K562 (cell line): ENCODE measurements around the gene C4orf54. TPM values are rescaled to one million over a fixed set of nuclear protein-coding genes. Genes with fewer than 3 reads are reported as not detected.

Experiments
- ATAC-seq: fragments of 200-7000 bp; cut with Tn5 transposase; 3 replicates; pipeline ENCODE4 v1.9.1; 2020; ENCODE audit warnings: moderate library complexity
- BruUV-seq: library from RNA; stranded (reverse); fragments of 400-500 nt; replicated peaks from 2 replicates; lab custom pipeline; 2021; lab: Mats Ljungman, UMichigan
- CTCF ChIA-PET: fragments of 300-600 bp; formaldehyde crosslinking; extraction: SDS; loops from one replicate; lab custom pipeline; 2021; ENCODE audit warnings: low intra/inter-chr PET ratio; lab: Yijun Ruan, JAX
- POLR2A ChIA-PET: fragments of 300-600, 350-650 bp; sonication (Branson Sonifier 250); formaldehyde crosslinking; extraction: SDS; loops from one replicate; lab custom pipeline; 2021; ENCODE audit warnings: antibody characterized with exemption, inconsistent platforms; lab: Yijun Ruan, JAX
- DNase-seq, 4 experiments: peaks; one replicate each; pipeline versions ENCODE4 v3.0.0 to v3.0.0-alpha.2; 2011 to 2018; ENCODE audit warnings: low spot score in 3 of 4, mixed read lengths in 3 of 4; ENCODE audit errors: extremely low read depth in 1 of 4
- FAIRE-seq: peaks from 2 replicates; lab custom pipeline; 2011; peaks lifted over from hg19 to GRCh38; lab: Jason Lieb, UNC
- H2AFZ ChIP-seq: 2 replicates; pipeline ENCODE4 v1.6.0; 2011; ENCODE audit warnings: low read depth, low read length, control low read depth, inconsistent platforms
- H3K27ac ChIP-seq: fragments of 200-600 bp; 3 replicates; pipeline ENCODE4 v1.8.0; 2011; ENCODE audit warnings: low read depth, mild to moderate bottlenecking, control low read depth, inconsistent platforms, low read length, moderate library complexity, mixed read lengths; ENCODE audit errors: extremely low read depth
- H3K27me3 ChIP-seq, 2 experiments: fragments of 300-600 bp in 1 of 2; 2 replicates in 1 of 2; 3 replicates in 1 of 2; pipeline versions ENCODE4 v1.6.0 to v1.8.0; 2011; ENCODE audit warnings: inconsistent platforms in 2 of 2, low read length in 2 of 2, mild to moderate bottlenecking in 1 of 2, mixed read lengths in 1 of 2, moderate library complexity in 1 of 2; ENCODE audit not compliant: control insufficient read depth in 2 of 2, insufficient read depth in 2 of 2
- H3K36me3 ChIP-seq: fragments of 300-600 bp; 3 replicates; pipeline ENCODE4 v1.8.0; 2011; ENCODE audit warnings: mild to moderate bottlenecking, low read length, inconsistent platforms; ENCODE audit not compliant: control insufficient read depth, insufficient read depth
- H3K4me1 ChIP-seq, 2 experiments: fragments of 200-600 bp in 1 of 2; replicated peaks in 1 of 2; 2 replicates in 1 of 2; 3 replicates in 1 of 2; pipeline versions ENCODE4 v1.5.1 to v1.8.0; 2011; ENCODE audit warnings: inconsistent platforms in 2 of 2, low read length in 2 of 2, mild to moderate bottlenecking in 1 of 2, mixed read lengths in 1 of 2, moderate library complexity in 1 of 2; ENCODE audit not compliant: control insufficient read depth in 2 of 2, insufficient read depth in 2 of 2
- H3K4me2 ChIP-seq: 2 replicates; pipeline ENCODE4 v1.6.1; 2011; ENCODE audit warnings: low read length, control low read depth, inconsistent platforms, mixed read lengths; ENCODE audit not compliant: insufficient read depth
- H3K4me3 ChIP-seq: fragments of 200-600 bp; sonication (generic), shearing (Covaris generic); 2 replicates; pipeline ENCODE4 v1.5.1; 2016; ENCODE audit warnings: control low read depth, inconsistent platforms
- H3K79me2 ChIP-seq: fragments of 200-600 bp; 3 replicates; pipeline ENCODE4 v1.8.0; 2011; ENCODE audit warnings: low read length, inconsistent platforms; ENCODE audit not compliant: control insufficient read depth, insufficient read depth
- H3K9ac ChIP-seq, 2 experiments: 2 replicates each; pipeline versions ENCODE4 v1.6.0 to v1.6.1; 2011; ENCODE audit warnings: low read depth in 2 of 2, low read length in 2 of 2, control low read depth in 1 of 2, inconsistent platforms in 1 of 2, mild to moderate bottlenecking in 1 of 2, mixed read lengths in 1 of 2; ENCODE audit not compliant: insufficient read depth in 1 of 2
- H3K9me1 ChIP-seq: one replicate; pipeline ENCODE4 v1.6.0; 2011; ENCODE audit warnings: inconsistent platforms, mild to moderate bottlenecking, low read length, moderate library complexity; ENCODE audit not compliant: control insufficient read depth, insufficient read depth
- H3K9me3 ChIP-seq: replicated peaks from 2 replicates; pipeline ENCODE4 v1.5.1; 2011; ENCODE audit warnings: low read depth, low read length, inconsistent platforms; ENCODE audit not compliant: control insufficient read depth, insufficient read depth
- H4K20me1 ChIP-seq: replicated peaks from 2 replicates; pipeline ENCODE4 v1.6.1; 2011; ENCODE audit warnings: low read length, inconsistent platforms, mixed read lengths; ENCODE audit not compliant: control insufficient read depth, insufficient read depth
- ARID4B ChIP-seq: sonication (generic); formaldehyde crosslinking; IDR thresholded peaks from 2 replicates; pipeline ENCODE4 v1.8.0; 2022; ENCODE audit warnings: mild to moderate bottlenecking, missing genetic modification reagents
- CBFA2T2 ChIP-seq: fragments of 450-650 bp; conservative IDR thresholded peaks from 2 replicates; pipeline ENCODE4 v1.6.1; 2017; ENCODE audit warnings: mild to moderate bottlenecking
- GTF2F1 ChIP-seq: IDR thresholded peaks from 2 replicates; pipeline ENCODE4 v1.6.1; 2011; ENCODE audit warnings: low read depth, low read length, improper control_type of control experiment
- HES1 ChIP-seq: fragments of 450-650 bp; IDR thresholded peaks from 2 replicates; pipeline ENCODE4 v1.6.1; 2016; ENCODE audit warnings: low read depth, mild to moderate bottlenecking, moderate library complexity
- PCBP1 ChIP-seq: fragments of 200-400 bp; formaldehyde crosslinking; IDR thresholded peaks from 2 replicates; pipeline ENCODE4 v1.6.1; 2018; ENCODE audit warnings: mild to moderate bottlenecking, low read depth, low read length; ENCODE audit not compliant: poor library complexity, severe bottlenecking
- RNF219 ChIP-seq: fragments of 250-450 bp; sonication (Bioruptor Pico); IDR thresholded peaks from 2 replicates; pipeline ENCODE4 v1.5.0; 2022; ENCODE audit warnings: mild to moderate bottlenecking
- ZKSCAN1 ChIP-seq: fragments of 150-350 bp; IDR thresholded peaks from 2 replicates; pipeline ENCODE4 v1.6.1; 2016; ENCODE audit warnings: low read depth, low read length
- ZMIZ1 ChIP-seq, 2 experiments: fragments of 150-350 bp in 1 of 2; IDR thresholded peaks; 2 replicates each; pipeline ENCODE4 v1.6.1; 2012 to 2016; ENCODE audit warnings: low read depth in 2 of 2, low read length in 2 of 2, mild to moderate bottlenecking in 1 of 2, moderate library complexity in 1 of 2
- ZNF639 ChIP-seq, 2 experiments: fragments of 200-800 bp in 1 of 2; sonication (Bioruptor generic) in 1 of 2; sonication (generic) in 1 of 2; formaldehyde crosslinking in 1 of 2; IDR thresholded peaks in 1 of 2; conservative IDR thresholded peaks in 1 of 2; 2 replicates each; pipeline versions ENCODE4 v1.5.0 to v1.6.1; 2016 to 2020; ENCODE audit warnings: missing compliant biosample characterization in 1 of 2, missing genetic modification characterization in 1 of 2, missing genetic modification reagents in 1 of 2
- WGBS: fragments of 100-300 bp; shearing (Covaris generic); methylation state at CpG from one replicate; pipeline ENCODE4 v1.1.6; 2016; ENCODE audit warnings: low coverage, mixed read lengths; ENCODE audit not compliant: insufficient coverage; ENCODE audit errors: missing lambda C conversion rate; 5-methylcytosine and 5-hydroxymethylcytosine counted together
- in situ Hi-C: fragments of 300-500 bp; cut with MboI; formaldehyde crosslinking; loops from 4 replicates; pipeline ENCODE4 v1.15.0; 2018; ENCODE audit warnings: inconsistent platforms, mixed read lengths
- intact Hi-C: fragments of 100-400 bp; cut with micrococcal nuclease; formaldehyde crosslinking; loops from 2 replicates; pipeline ENCODE4 v1.14.2; 2022
- polyA plus RNA-seq, 8 experiments: library from polyadenylated mRNA; depleted of rRNA in 4 of 8; stranded (reverse) in 5 of 8; unstranded in 3 of 8; fragments of >200 nt; fragmentation: Nextera tagmentation in 2 of 8; fragmentation: Illumina TruSeq in 1 of 8; extraction: Ambion mirVana in 2 of 8; extraction: Trizol in 1 of 8; gene quantifications; 2 replicates each; pipeline versions ENCODE4 v1.2.1 to v1.2.3, GENCODE V29; 2011 to 2014; ENCODE audit warnings: inconsistent platforms in 1 of 8, missing spikeins in 1 of 8
- total RNA-seq, 7 experiments: library from RNA; depleted of rRNA in 6 of 7; stranded (reverse); fragments of >200 nt in 6 of 7; fragmentation: Illumina TruSeq in 2 of 7; extraction: Trizol in 2 of 7; gene quantifications; 2 replicates each; pipeline versions ENCODE4 v1.2.1 to v1.2.3, GENCODE V29; 2011 to 2021; ENCODE audit warnings: low replicate concordance in 1 of 7

Gene C4orf54
- total and polyA plus RNA-seq, 9 of the 15 experiments (the other 6 are each of a cell fraction or from before 2014, with no cell fraction given), result not detected

GRCh38 chr4:99679976-99680375, 22.3 kb upstream of the C4orf54 start:
- Histone ChIP-seq H3K27me3 (no peaks in the 10 kb centered on the region), H3K27ac (no peak overlapping the region), H3K36me3 (no peaks in the 10 kb centered on the region), H3K4me3 (no peak overlapping the region), H3K4me2 (no peak overlapping the region), H4K20me1 (no peaks in the 10 kb centered on the region), H3K79me2 (no peaks in the 10 kb centered on the region), H2AFZ (no peak overlapping the region), H3K4me1 (no peaks in the 10 kb centered on the region; a peak in 1 of 5 replicates), H3K9me3 (no peaks in the 10 kb centered on the region), H3K9ac (no peak overlapping the region), H3K9me1 (no peaks in the 10 kb centered on the region)
- intact Hi-C loops, result no loop called here
- ATAC-seq (no peak), DNase-seq (no peak), FAIRE-seq (peak; percentile 11)
- in situ Hi-C loops, result no loop called here
- 0% methylated on average over 1 of the region's 1 CpG for WGBS
- BruUV-seq, result no TSS peak
- ChIA-PET CTCF (no interaction called here), POLR2A (interaction anchor here (0.7 kb wide), 1 partner anchor 108 kb away, joined by 3 read pairs; no protein-coding TSS in a partner anchor)
- TF ChIP-seq RNF219 (CRISPR knock-in tag), result no peak
- TF ChIP-seq GTF2F1, result no peak
- TF ChIP-seq ZMIZ1 (IDR thresholded peaks at IDR 0.05; ENCODE audit: low read depth in 2 of 2, low read length in 2 of 2), result no peak
- no peak for TF ChIP-seq HES1
- TF ChIP-seq PCBP1, result no peak
- no peak for TF ChIP-seq ARID4B (CRISPR knock-in tag)
- TF ChIP-seq CBFA2T2, result no peak
- TF ChIP-seq ZNF639 (CRISPR knock-in tag; conservative IDR thresholded peaks at IDR 0.05 in 1 of 2, IDR thresholded peaks at IDR 0.05 in 1 of 2), result no peak
- no peak for TF ChIP-seq ZKSCAN1
